ENCODE measurements around the gene MS4A15.

DNA sequence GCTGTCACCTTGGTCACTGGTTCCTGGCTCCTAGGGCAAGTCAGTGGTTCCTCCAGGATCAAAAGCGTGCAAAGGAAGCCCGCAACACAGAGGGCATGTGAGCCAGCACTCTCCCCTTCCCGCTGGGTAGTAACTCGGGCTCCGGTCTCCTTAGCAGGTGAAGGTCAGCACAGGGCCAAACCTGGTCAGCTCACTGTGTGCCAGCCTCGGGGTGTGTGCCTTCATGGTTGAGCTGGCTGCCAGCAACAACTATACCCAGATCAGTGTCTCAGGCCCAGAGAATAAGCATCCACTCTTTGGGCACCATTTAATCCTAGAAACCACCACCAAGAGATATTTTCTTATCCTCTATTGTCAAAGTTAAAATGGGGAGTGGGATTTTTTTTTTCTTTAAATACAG is 69.1 kb downstream of the MS4A15 start:
- TF ChIP-seq POLR2A (IDR thresholded peaks at IDR 0.05; ENCODE audit: low read depth, low read length) = no peak
- no peak for TF ChIP-seq TAF1 (IDR thresholded peaks at IDR 0.05; ENCODE audit: borderline replicate concordance, low read depth, low read length)

All from GM12892 (cell line).